MM.1S (cell line): ENCODE data around the gene DNAJB8.

Experiments used
- CTCF ChIP-seq: fragments of 300-600 bp; sonication (generic); IDR thresholded peaks from 2 replicates; pipeline ENCODE4 v1.5.1; 2016; ENCODE audit warnings: antibody characterized with exemption, low read length, mixed read lengths
- EZH2 ChIP-seq: fragments of 300-600 bp; sonication (generic); optimal IDR thresholded peaks from 2 replicates; pipeline ENCODE3; 2017; ENCODE audit warnings: low read depth, mild to moderate bottlenecking, antibody characterized with exemption, low read length, mixed read lengths

GRCh38 chr3:128498127-128498626 is 31.5 kb upstream of the DNAJB8 start:
- TF ChIP-seq CTCF (no peak), EZH2 (no peak)
